ENCODE measurements around the gene FAM117A. TPM values are rescaled to one million over a fixed set of nuclear protein-coding genes. Genes with fewer than 3 reads are reported as not detected.

The FAM117A gene
- total and polyA plus RNA-seq, 2 donors (not counting 3 experiments of a cell fraction or from before 2014, with no cell fraction given): 12.2 to 24.1 TPM

- dilution Hi-C loops (cut with MboI; ENCODE audit: extremely low pct_ligation_motif_present, low sequenced_read_pairs): no loop called here
Observed at GRCh38 chr17:49746791-49747490, 17.0 kb downstream of the FAM117A start.

More at GRCh38 chr17:49746791-49747490, 17.0 kb downstream of the FAM117A start:
- Histone ChIP-seq H3K4me1 (ENCODE audit: control insufficient read depth, extremely low read depth, insufficient read depth, low read length) (no peaks in the 10 kb centered on the region), H3K4me3 (replicated peaks in 1 of 3; ENCODE audit: insufficient read depth in 1 of 3, low read depth in 1 of 3, low read length in 3 of 3) (no peak overlapping the region), H3K27ac (ENCODE audit: insufficient read depth, low read depth, low read length) (no peak overlapping the region), H3K27me3 (ENCODE audit: control insufficient read depth in 2 of 2, insufficient read depth in 2 of 2, low read length in 2 of 2) (no peaks in the 10 kb centered on the region), H3K4me2 (ENCODE audit: insufficient read depth, low read length) (no peak overlapping the region), H4K20me1 (replicated peaks; ENCODE audit: control insufficient read depth, extremely low read depth, insufficient read depth, low read length) (no peaks in the 10 kb centered on the region), H3K9ac (replicated peaks; ENCODE audit: extremely low read depth, insufficient read depth, low read length) (no peak overlapping the region), H3K9me1 (replicated peaks; ENCODE audit: control insufficient read depth, extremely low read depth, insufficient read depth, low read length) (no peaks in the 10 kb centered on the region), H3K9me3 (replicated peaks; ENCODE audit: control insufficient read depth, insufficient read depth, low read length) (no peaks in the 10 kb centered on the region), H3K36me3 (ENCODE audit: control insufficient read depth in 2 of 2, extremely low read depth in 1 of 2, insufficient read depth in 2 of 2, low read length in 2 of 2) (peaks cover 0 to 6% of the 10 kb centered on the region in 2 experiments), H3K79me2 (ENCODE audit: control insufficient read depth, insufficient read depth, low read length) (no peaks in the 10 kb centered on the region), H2AFZ (ENCODE audit: low read depth, low read length) (no peak overlapping the region)
- intact Hi-C loops (cut with micrococcal nuclease): no loop called here
- no peak for TF ChIP-seq EZH2 (IDR thresholded peaks at IDR 0.05; ENCODE audit: borderline replicate concordance, low read depth, low read length, severe bottlenecking)
- no peak for TF ChIP-seq GATA2 (IDR thresholded peaks at IDR 0.05; ENCODE audit: insufficient read depth, insufficient read length, low read depth, low read length)
- TF ChIP-seq POLR2A (IDR thresholded peaks at IDR 0.05; ENCODE audit: low read depth, low read length): no peak
- no peak for TF ChIP-seq MAX (IDR thresholded peaks at IDR 0.05; ENCODE audit: insufficient read depth, insufficient read length)
- TF ChIP-seq, protein P1, sequence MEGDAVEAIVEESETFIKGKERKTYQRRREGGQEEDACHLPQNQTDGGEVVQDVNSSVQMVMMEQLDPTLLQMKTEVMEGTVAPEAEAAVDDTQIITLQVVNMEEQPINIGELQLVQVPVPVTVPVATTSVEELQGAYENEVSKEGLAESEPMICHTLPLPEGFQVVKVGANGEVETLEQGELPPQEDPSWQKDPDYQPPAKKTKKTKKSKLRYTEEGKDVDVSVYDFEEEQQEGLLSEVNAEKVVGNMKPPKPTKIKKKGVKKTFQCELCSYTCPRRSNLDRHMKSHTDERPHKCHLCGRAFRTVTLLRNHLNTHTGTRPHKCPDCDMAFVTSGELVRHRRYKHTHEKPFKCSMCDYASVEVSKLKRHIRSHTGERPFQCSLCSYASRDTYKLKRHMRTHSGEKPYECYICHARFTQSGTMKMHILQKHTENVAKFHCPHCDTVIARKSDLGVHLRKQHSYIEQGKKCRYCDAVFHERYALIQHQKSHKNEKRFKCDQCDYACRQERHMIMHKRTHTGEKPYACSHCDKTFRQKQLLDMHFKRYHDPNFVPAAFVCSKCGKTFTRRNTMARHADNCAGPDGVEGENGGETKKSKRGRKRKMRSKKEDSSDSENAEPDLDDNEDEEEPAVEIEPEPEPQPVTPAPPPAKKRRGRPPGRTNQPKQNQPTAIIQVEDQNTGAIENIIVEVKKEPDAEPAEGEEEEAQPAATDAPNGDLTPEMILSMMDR (IDR thresholded peaks at IDR 0.05; ENCODE audit: extremely low read depth in 1 of 2, insufficient read depth in 1 of 2, low read depth in 1 of 2, low read length in 2 of 2): no peak
- TF ChIP-seq FOS (IDR thresholded peaks at IDR 0.05; ENCODE audit: borderline replicate concordance, insufficient read depth, low read length): no peak
- no peak for TF ChIP-seq MYC (IDR thresholded peaks at IDR 0.05; ENCODE audit: low read depth, low read length)
- ChIA-PET CTCF (interaction anchor here (0.9 to 2.3 kb wide), 6 partner anchors 10 to 39 kb away, joined by 3 to 11 read pairs (median 4); partner anchors contain the start of genes FAM117A and SLC35B1), POLR2A (interaction anchor here (0.6 to 0.8 kb wide), 2 partner anchors 13 to 17 kb away, joined by 4 to 8 read pairs; partner anchors contain the start of gene FAM117A)
- FAIRE-seq (no peak), DNase-seq (ENCODE audit: low read depth, low spot score) (no peak)
- no TSS peak for BruUV-seq (replicated peaks)

All from endothelial cell of umbilical vein (primary cell).